ENCODE data around the gene TRIM54. TPM values are rescaled to one million over a fixed set of nuclear protein-coding genes. Genes with fewer than 3 reads are reported as not detected.

Gene TRIM54
- total RNA-seq, 4 donors from 2014 or later, result not detected

DNA sequence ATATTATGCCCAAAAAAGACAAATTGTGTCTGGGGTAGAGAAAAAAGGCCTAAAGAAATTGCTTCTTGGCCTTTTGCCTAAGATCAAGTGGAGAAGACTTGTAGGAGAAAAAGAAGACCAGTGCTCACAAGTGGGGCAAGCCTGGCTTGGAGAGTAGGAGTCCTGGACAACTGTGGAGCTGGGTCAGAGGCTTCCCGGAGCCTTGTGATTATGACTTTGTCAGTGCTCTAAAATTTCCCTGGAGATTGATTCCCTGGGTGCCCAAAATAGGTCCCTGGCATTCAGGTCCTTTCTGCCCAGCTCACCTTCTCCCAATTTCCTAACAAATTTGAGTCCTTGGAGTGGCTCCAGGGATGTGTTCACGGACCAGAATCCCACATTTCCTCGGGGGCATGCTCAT is 787 bp upstream of the TRIM54 start:
- WGBS, 2 donors, result 61 to 68% methylated on average over 3 of the region's 3 CpGs
- no peak for TF ChIP-seq POLR2A (IDR thresholded peaks at IDR 0.05)
- TF ChIP-seq, protein P1, sequence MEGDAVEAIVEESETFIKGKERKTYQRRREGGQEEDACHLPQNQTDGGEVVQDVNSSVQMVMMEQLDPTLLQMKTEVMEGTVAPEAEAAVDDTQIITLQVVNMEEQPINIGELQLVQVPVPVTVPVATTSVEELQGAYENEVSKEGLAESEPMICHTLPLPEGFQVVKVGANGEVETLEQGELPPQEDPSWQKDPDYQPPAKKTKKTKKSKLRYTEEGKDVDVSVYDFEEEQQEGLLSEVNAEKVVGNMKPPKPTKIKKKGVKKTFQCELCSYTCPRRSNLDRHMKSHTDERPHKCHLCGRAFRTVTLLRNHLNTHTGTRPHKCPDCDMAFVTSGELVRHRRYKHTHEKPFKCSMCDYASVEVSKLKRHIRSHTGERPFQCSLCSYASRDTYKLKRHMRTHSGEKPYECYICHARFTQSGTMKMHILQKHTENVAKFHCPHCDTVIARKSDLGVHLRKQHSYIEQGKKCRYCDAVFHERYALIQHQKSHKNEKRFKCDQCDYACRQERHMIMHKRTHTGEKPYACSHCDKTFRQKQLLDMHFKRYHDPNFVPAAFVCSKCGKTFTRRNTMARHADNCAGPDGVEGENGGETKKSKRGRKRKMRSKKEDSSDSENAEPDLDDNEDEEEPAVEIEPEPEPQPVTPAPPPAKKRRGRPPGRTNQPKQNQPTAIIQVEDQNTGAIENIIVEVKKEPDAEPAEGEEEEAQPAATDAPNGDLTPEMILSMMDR (IDR thresholded peaks at IDR 0.05), result no peak
- intact Hi-C loops (cut with DNase I; ENCODE audit: low total_unique reads), result loop anchor here (5.0 kb wide), 1 partner anchor 179 kb away; no protein-coding TSS in a partner anchor
- no peak overlapping the region for H3K4me3 ChIP-seq (ENCODE audit: low read depth, poor library complexity, severe bottlenecking)
- DNase-seq (ENCODE audit: low spot score in 2 of 2), result no peak

DNA sequence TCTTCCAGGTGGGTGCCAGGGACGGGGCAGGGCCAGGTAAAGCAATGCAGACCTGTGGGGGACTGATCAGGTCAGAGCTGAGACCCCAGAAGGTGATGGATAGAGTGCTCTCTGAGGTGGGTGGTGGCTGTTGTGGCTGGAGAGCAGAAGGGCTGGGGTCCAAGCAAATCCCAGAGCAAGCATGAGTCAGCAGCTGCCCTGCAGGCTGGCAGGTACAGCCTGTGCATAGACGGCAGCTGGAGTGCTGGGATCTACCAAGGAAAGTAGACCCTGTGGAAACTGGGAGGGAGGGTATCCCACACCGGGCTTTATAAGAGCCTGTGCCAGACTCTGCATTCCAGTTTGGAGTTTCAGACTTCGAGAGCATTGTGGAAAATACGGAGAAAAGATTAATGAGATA is 663 bp downstream of the TRIM54 start:
- 54 to 61% methylated on average over 5 of the region's 5 CpGs for WGBS, 2 donors
- intact Hi-C loops (cut with DNase I; ENCODE audit: low total_unique reads), result loop anchor here (5.0 kb wide), 1 partner anchor 181 kb away; no protein-coding TSS in a partner anchor
- no peak for TF ChIP-seq POLR2A (IDR thresholded peaks at IDR 0.05)
- TF ChIP-seq, protein P1 (IDR thresholded peaks at IDR 0.05), result no peak
- DNase-seq (ENCODE audit: low spot score in 2 of 2), result no peak
- no peak overlapping the region for H3K4me3 ChIP-seq (ENCODE audit: low read depth, poor library complexity, severe bottlenecking)

DNA sequence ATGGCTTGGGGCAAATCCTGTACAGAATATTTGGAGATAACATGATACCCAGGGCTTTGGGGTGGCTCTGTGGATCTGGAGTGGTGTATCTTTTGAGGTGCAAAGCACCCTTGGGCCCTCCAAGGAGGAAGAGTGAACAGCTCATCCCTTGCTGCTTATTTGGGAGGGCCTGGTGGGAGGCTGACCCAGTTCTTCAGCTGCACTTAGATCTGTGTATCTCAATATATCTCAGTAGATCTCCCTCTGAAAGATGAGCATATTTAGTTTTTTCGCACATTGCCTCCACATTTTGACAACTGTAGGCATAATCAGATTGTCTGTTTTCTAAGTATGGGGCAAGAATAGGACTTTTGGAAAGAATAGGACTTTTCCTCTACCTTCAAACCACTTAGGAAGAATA is 2.8 kb downstream of the TRIM54 start:
- DNase-seq (ENCODE audit: low spot score in 2 of 2), result no peak
- no peak overlapping the region for H3K4me3 ChIP-seq (ENCODE audit: low read depth, poor library complexity, severe bottlenecking)
- intact Hi-C loops (cut with DNase I; ENCODE audit: low total_unique reads), result loop anchor here (5.0 kb wide), 1 partner anchor 183 kb away; no protein-coding TSS in a partner anchor
- WGBS, 2 donors, result 90 to 93% methylated on average over 1 of the region's 1 CpG
- TF ChIP-seq, protein P1 (IDR thresholded peaks at IDR 0.05), result no peak
- TF ChIP-seq POLR2A (IDR thresholded peaks at IDR 0.05), result no peak

DNA sequence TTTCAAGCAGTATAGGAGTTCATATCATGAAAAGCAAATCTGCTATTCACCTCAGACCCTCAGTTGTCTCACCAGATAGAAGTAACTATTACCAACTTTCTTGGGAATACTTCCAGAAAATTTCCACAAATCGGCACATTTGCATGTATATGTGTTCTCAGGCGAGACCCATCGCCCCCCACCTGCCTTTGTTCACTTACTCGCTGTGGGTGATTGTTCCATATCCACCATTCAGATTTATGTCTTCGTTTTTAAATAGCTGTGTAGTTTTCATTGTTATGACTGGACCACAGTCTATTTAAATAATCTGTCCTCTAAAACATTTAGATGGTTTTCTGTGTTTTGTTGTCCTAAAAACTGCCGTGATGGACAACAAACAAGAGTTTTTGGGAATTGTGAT is 3.3 kb downstream of the TRIM54 start:
- 76% methylated on average over 6 of the region's 6 CpGs for WGBS, 2 donors
- no peak for DNase-seq (ENCODE audit: low spot score in 2 of 2)
- no peak for TF ChIP-seq POLR2A (IDR thresholded peaks at IDR 0.05)
- TF ChIP-seq, protein P1 (IDR thresholded peaks at IDR 0.05), result no peak
- no peak overlapping the region for H3K4me3 ChIP-seq (ENCODE audit: low read depth, poor library complexity, severe bottlenecking)
- intact Hi-C loops (cut with DNase I; ENCODE audit: low total_unique reads), result no loop called here

DNA sequence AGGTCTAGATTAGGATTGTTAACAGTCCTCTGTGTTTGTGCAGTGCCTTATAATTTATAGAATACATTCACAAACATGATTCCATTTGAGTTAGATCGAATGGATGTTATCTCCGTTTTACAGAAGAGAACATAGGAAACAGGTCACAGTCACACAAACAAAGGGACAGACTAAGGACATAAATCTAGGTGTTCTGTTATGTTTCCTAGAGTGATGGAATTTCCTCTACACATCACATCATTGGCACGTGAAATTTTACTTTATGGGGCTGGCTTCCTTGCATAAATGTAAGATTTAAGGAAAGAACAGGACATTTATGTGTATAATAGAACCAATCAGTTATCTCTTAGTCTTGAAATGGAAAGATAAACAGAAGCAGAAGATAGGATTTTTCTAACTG is 6.4 kb downstream of the TRIM54 start:
- TF ChIP-seq POLR2A (IDR thresholded peaks at IDR 0.05), result no peak
- TF ChIP-seq, protein P1 (IDR thresholded peaks at IDR 0.05), result no peak
- H3K4me3 ChIP-seq (ENCODE audit: low read depth, poor library complexity, severe bottlenecking), result no peak overlapping the region
- 59 to 61% methylated on average over 3 of the region's 3 CpGs for WGBS, 2 donors
- DNase-seq (ENCODE audit: low spot score in 2 of 2), result no peak
- intact Hi-C loops (cut with DNase I; ENCODE audit: low total_unique reads), result no loop called here

DNA sequence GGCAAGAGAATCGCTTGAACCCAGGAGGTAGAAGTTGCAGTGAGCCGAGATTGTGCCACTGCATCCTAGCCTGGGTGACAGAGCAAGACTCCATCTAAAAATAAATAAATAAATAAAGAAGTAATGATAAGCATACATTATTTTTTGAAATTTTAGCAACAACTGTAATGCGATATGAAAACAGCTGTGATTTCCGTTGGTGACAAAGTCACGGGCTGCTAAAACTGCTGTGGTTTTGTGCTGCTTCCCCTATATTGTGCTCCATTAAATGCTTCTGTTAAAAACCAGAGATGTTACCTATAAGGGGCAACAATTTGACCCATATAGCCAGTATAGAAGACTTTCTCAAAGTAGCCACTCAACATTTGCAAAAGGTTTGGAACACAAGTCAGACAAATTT is 8.3 kb downstream of the TRIM54 start:
- DNase-seq (ENCODE audit: low spot score in 2 of 2), result no peak
- intact Hi-C loops (cut with DNase I; ENCODE audit: low total_unique reads), result no loop called here
- 78 to 87% methylated on average over 5 of the region's 5 CpGs for WGBS, 2 donors
- no peak overlapping the region for H3K4me3 ChIP-seq (ENCODE audit: low read depth, poor library complexity, severe bottlenecking)
- TF ChIP-seq POLR2A (IDR thresholded peaks at IDR 0.05), result no peak
- TF ChIP-seq, protein P1 (IDR thresholded peaks at IDR 0.05), result no peak

Data from lower leg skin (tissue), 4 donors.